ENCODE data around the gene ZCCHC2. TPM values are rescaled to one million over a fixed set of nuclear protein-coding genes. Genes with fewer than 3 reads are reported as not detected.

ZCCHC2 gene
- total RNA-seq, 4 donors from 2014 or later: 22.1 to 37.9 (median 32.0) TPM

GRCh38 chr18:62539284-62540165 lies 16.7 kb downstream of the ZCCHC2 start:
- in situ Hi-C loops (cut with MboI; ENCODE audit: low sequenced_read_pairs in 4 of 4) (no loop called here), intact Hi-C loops (cut with DNase I; ENCODE audit: low total_unique reads) (no loop called here)
- peaks cover 0 to 22% of the 10 kb centered on the region in 2 donors for H3K36me3 ChIP-seq
- TF ChIP-seq CTCF (IDR thresholded peaks at IDR 0.05 in 4 of 5, conservative IDR thresholded peaks at IDR 0.05 in 1 of 5) (no peak), POLR2A (IDR thresholded peaks at IDR 0.05) (no peak)
- H3K4me1 ChIP-seq: peaks cover 26 to 30% of the 10 kb centered on the region in 2 donors
- no peaks in the 10 kb centered on the region for H3K27me3 ChIP-seq
- H3K9me3 ChIP-seq: no peaks in the 10 kb centered on the region
- peak overlapping the region in 2 of 4 donors; percentile 24 to 35 for H3K27ac ChIP-seq
- H3K4me3 ChIP-seq: no peak overlapping the region
- DNase-seq (no peak), ATAC-seq (no peak)

DNA sequence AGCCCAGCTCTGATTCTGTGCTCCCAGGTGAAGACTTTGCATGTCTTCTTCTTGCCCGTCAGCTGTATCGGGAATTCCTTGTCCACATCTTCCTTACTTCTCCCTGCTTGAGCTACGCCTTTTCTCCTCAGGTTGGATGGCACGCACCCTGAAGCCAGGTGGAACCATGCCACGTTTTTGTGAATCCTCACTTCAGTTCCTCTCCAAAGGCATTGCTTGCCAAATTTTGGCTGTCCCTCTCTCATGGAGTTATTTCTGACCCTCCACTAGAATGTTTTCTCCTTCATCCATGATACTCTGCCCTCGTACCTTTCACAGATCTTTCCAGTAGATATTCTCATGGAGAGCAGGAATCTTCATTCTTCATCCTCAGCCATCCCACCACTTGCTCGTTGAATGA lies 20.2 kb downstream of the ZCCHC2 start:
- no peak for TF ChIP-seq POLR2A (IDR thresholded peaks at IDR 0.05)
- no peak for TF ChIP-seq CTCF (IDR thresholded peaks at IDR 0.05 in 4 of 5, conservative IDR thresholded peaks at IDR 0.05 in 1 of 5)
- intact Hi-C loops (cut with DNase I; ENCODE audit: low total_unique reads): no loop called here
- Histone ChIP-seq H3K9me3 (no peaks in the 10 kb centered on the region), H3K36me3 (peaks cover 0 to 42% of the 10 kb centered on the region in 2 donors), H3K4me1 (peaks cover 9 to 19% of the 10 kb centered on the region in 2 donors), H3K27me3 (no peaks in the 10 kb centered on the region), H3K4me3 (no peak overlapping the region), H3K27ac (peak overlapping the region in 3 of 4 donors; percentile 19 to 26 (median 24))
- no peak for DNase-seq
- in situ Hi-C loops (cut with MboI; ENCODE audit: low sequenced_read_pairs in 4 of 4): no loop called here
- ATAC-seq: peak in 1 of 2 donors; percentile 34

DNA sequence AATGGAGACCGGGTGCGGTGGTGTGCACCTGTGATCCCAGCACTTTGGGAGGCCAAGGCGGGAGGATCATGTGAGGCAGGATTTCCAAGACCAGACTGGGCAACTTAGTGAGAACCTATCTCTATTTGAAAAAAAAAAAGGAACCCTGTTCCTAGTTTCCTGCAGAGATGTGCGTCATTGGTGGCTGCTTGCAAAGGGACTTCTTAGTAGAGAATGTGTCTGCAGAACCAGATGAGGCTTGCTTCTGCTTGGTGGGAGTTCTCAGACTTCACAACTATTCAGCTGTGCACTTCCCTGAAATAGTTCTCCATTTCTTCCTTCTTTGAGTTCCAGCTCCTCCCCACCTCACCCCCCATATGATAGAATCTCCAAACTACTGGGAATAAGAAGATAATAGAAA lies 22.3 kb downstream of the ZCCHC2 start:
- ATAC-seq (no peak), DNase-seq (no peak)
- no peaks in the 10 kb centered on the region for H3K9me3 ChIP-seq
- H3K27ac ChIP-seq: no peak overlapping the region
- in situ Hi-C loops (cut with MboI; ENCODE audit: low sequenced_read_pairs in 4 of 4) (no loop called here), intact Hi-C loops (cut with DNase I; ENCODE audit: low total_unique reads) (no loop called here)
- H3K4me1 ChIP-seq: peaks cover 12 to 15% of the 10 kb centered on the region in 2 donors
- TF ChIP-seq CTCF (IDR thresholded peaks at IDR 0.05 in 4 of 5, conservative IDR thresholded peaks at IDR 0.05 in 1 of 5) (no peak), POLR2A (IDR thresholded peaks at IDR 0.05) (no peak)
- no peak overlapping the region for H3K4me3 ChIP-seq
- no peaks in the 10 kb centered on the region for H3K27me3 ChIP-seq
- peaks cover 0 to 42% of the 10 kb centered on the region in 2 donors for H3K36me3 ChIP-seq

DNA sequence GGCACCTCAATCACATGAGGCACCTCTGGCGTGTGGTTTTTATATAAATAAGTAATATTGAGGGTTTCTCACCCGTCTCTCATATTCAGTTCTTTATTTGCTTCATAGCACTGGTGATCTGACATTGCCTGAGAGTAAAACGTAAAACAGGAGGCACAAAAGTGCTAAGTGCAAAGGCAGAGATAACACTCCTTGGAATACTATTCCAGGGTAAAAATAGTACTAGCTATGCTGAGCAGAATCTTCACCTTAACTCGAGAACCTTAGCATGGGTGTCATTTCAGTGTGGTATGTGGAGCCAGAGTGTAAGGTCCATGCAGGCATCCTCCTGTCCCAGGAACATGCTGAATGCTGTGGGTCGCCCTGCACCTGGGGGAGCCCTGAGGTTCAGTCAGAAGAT lies 26.9 kb downstream of the ZCCHC2 start:
- in situ Hi-C loops (cut with MboI; ENCODE audit: low sequenced_read_pairs in 4 of 4): loop anchor here in 3 of 4 donors (25.0 kb wide), 2 partner anchors 262 to 362 kb away; partner anchors contain the start of genes PIGN (in 2 of the 3) and RELCH (in 2 of the 3)
- no peaks in the 10 kb centered on the region for H3K27me3 ChIP-seq
- ATAC-seq (no peak), DNase-seq (no peak)
- peak overlapping the region in 1 of 4 donors; percentile 52 for H3K27ac ChIP-seq
- H3K36me3 ChIP-seq: peaks cover 0 to 42% of the 10 kb centered on the region in 2 donors
- H3K9me3 ChIP-seq: no peaks in the 10 kb centered on the region
- intact Hi-C loops (cut with DNase I; ENCODE audit: low total_unique reads): no loop called here
- H3K4me1 ChIP-seq: peaks cover 11 to 17% of the 10 kb centered on the region in 2 donors
- no peak overlapping the region for H3K4me3 ChIP-seq
- no peak for TF ChIP-seq POLR2A (IDR thresholded peaks at IDR 0.05)
- TF ChIP-seq CTCF (IDR thresholded peaks at IDR 0.05 in 4 of 5, conservative IDR thresholded peaks at IDR 0.05 in 1 of 5): no peak
